EL (cell line): ENCODE measurements around the gene NVL.
A peak's percentile ranks its signal among the peaks of the same experiment; 100 is the strongest.
"Not testable (repeated sequence)": the region's sequence is repeated elsewhere in the genome, so short reads cannot be mapped to it uniquely, and the experiment has no call there.

Experiments
- DNase-seq: peaks from one replicate; pipeline ENCODE4 v3.0.0-alpha.2; 2016

The NVL gene

DNA sequence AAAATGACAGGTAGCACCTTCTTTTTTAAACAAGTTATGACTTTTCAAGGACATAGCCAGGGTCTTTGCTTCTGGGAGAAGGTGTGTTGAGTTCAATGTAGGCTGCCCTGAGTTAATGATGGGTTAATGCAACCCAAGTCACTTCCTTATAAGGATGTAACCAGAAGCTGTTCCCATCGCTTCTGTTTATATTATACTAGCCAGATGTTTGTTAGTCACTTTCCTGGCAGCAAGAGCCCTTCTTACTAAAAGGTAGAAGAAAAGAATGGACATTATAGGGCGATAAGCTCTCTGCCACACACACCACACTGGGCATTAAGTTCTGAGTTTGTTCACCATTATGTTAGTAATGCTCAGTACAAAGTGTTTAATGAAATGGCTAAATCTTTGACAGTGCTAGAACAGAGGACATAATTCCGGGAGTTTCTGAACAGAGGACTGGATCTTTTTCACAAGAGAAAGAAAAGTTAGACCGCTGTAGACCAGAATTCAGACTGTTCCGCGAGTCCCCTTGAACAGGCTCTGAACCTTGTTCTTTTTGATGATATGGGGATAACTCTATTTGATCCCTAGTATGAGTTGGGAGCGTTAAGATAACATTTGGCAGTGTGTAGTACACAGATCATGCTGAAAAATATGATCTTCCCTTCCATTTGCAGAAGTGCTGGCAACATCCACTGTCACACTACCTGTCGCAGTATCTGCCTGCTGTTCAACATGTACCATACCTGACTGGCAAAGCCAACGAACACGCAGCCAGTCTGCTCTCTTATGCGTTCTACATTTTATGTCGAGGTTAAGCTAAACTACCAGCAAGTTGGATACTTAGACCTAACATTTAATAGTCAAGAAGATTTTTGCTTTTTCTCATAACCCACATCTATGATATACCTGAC is 105.9 kb downstream of the NVL start:
- DNase-seq: peak; percentile 68

DNA sequence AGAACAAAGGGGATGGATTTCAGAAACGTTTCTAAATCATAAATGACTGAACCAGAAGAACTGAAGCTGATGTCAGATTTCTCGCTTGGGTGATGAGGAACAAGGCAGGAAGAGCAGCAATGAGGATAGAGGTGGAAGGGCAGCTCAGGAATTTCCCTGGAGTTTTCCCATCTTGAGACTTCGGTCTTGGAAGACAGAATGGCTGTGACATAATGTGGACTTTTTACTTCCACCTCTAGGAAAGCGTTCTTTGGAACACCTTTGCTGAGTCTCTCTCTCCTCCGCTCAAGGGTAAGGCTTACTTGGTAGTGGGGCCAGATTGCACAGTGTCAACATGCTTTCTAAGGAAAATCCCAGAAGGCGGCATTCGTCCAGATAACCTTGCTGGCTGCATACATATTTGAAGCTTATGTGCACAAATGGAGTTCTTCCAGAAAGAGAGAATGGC is 110.3 kb downstream of the NVL start:
- DNase-seq: no peak

DNA sequence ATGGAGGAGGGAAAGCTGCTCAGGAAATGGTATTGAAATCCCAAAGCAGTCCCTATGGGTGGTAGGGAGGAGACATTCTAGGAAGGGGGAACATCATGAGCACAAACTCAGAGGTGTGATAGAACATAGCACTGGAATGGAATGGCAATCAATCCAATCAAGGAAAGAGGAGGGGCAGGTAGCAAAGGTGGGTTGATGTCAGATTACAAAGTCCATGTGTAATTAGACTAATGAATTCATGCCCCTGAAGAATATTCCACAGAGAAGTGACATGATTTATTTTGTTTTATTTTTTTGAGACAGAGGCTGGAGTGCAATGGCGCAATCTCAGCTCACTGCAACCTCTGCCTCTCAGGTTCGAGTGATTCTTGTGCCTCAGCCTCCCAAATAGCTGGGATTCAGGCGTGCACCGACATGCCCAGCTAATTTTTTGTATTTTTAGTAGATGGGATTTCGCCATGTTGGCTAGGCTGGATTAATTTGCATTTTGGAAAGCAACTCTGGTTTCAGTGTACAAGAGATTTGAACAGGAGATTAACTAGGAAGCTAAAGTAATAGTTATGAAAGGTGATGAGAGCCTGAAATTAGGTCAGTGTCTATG is 110.9 kb downstream of the NVL start:
- no peak for DNase-seq

DNA sequence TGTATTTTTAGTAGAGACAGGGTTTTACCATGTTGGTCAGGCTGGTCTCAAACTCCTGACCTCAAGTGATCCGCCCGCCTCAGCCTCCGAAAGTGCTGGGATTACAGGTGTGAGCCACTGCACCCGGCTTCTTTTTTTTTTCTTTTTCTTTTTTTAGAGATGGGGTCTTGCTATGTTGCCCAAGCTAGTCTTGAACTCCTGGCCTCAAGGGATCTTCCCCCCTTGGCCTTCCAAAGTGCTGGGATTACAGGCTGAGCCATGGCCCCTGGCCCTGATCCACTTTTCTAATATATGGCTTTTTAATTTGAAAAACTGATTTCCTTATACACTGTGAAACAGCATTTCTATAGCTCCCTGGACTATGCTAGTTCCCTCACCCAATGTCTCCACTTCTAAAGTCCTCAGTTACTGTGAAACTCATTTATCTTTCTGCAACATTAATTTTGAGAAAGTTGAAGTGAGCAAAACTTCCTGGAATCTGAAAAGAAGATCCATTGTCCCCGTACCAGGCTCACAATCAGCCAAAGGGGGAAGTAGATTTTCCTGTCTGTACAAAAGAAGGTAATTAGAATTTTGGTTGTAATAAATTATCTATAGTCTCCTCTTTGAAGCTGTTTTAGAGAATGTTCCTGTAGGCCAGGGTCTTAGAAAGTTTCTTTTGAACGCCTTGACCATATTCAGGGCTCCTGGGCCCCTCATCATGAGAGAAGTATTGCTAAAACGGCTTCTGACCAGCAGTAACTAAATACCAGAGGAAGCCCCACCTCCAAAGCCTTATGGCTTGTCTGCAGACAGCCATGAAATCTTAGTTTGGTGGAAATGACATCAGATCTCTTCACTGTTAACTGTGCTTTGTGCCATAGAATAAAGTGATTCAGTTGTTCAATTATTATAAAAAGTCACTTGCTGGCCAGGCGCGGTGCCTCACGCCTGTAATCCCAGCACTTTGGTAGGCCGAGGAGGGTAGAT is 112.0 kb downstream of the NVL start:
- DNase-seq: no peak

DNA sequence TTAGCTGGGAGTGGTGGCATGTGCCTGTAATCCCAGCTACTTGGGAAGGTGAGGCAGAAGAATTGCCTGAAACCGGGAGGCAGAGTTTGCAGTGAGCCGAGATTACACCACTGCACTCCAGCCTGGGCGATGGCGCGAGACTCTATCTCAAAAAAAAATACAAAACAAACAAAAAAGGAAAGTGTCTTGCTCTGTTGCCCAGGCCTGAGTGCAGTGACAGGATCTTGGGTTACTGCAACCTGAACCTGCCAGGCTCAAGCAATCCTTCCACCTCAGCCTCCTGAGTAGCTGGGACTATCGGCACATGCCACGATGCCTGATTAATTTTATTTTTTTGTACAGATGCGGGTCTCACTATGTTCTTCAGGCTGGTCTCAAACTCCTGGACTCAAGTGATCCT is 113.6 kb downstream of the NVL start:
- no peak for DNase-seq

DNA sequence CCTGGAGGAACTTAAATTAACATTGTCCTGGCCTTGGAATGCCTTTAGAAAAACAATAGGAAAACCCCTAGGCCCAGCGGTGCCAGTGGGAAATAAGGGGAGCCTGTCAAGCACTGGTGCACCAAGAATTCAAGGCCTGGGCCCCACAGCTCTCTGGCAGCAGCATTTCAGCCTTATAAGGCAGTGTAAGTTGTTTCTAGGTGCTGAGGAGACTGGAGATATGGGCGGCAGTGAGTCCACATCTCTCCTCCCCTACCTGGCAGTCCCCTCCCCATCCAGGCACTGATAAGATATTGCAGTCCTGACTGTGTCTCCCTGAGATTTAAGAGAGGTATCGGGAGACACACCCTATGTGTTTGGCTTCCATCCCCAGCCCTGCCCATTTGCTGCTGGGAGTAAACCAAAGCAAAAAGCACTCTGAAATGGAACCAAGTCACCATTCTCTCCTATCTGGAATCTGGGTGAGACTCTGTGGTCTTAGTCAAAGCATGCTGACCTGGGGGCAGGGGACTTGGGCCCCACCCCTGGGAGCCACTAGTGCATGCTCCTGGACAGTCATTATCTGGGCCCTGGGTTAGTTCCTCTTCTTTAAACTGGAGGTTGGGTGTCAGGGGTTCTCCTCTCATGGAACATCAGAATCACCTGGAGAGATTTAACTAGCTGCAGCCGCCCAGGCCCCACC is 116.4 kb downstream of the NVL start:
- DNase-seq: no peak

DNA sequence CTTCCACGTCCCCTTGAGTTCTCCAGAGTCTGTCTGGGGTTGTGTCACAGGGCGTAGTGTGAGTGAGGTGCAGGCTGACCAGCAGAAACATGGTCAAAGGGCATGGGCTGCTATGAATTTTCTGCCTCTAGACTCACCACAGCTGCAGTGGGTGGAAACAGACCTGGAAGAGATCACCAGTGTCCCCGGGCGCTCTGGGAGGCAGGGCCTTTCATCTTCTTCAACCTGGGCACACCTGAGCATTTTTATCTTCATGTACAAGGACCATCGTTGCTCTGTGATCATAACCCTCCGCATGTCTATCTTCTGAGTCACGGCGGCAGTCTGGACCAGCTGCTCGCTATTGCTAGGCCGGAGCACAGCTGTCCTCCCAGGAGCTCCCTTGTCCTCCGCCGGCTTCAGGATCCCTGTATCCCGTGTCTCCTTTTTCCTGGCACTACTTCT is 117.3 kb downstream of the NVL start:
- DNase-seq: no peak

DNA sequence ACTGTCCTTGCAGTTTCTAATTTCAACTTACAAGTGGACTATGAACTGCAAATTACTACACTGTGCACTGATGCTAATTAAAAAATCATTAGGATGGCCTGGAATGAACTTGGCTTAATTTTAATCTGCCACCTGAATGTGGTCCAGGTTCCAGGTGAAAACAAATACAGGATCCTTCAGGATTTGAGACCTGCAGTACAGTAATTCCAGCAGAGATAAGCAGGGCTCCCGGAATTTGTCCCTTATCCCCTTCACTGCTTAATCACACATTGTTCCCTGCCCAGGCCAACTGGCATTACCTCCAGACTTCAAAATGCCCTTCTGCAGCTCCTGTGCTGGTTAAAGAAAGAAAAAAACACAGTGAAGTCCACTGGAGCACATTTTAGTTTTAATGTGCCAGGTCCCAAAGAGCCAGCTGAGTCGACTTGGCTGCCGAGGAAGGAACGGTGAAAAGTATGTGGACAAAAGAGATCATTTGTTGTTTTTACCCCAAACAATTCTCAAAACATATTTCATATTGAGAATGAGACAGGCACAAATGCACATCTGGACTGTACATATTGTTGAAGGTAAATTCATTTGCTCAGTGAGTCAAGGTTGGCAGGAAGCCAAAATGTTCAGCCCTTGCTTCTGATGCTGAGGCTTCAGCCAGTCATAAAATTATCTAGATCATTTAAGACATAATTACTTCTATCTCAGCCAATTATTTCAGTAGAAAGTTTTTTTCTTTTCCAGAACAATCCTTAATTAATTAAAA is 118.6 kb downstream of the NVL start:
- peak; percentile 51 for DNase-seq

DNA sequence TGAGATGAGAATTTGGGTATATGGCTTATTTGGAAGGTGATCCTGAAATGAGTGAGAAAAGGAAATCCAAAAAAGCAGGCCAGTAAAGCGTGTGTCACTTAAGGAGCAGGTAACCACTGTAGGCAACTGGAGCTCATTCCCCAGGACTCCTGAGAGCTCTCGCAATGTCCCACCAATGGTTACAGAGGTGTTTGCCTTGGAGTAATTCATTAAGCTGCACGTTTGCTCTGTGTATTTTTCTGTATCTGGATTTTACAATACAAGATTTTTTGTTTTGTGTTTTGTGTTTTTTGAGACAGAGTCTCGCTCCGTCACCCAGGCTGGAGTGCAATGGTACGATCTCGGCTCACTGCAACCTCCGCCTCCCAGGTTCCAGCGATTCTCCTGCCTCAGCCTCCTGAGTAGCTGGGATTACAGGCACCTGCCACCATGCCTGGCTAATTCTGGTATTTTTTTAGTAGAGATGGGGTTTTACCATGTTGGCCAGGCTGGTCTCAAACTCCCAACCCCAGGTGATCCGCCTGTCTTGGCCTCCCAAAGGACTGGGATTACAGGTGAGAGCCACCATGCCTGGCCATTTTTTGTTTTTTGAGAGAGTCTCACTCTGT is 123.9 kb downstream of the NVL start:
- not testable (repeated sequence) for DNase-seq

DNA sequence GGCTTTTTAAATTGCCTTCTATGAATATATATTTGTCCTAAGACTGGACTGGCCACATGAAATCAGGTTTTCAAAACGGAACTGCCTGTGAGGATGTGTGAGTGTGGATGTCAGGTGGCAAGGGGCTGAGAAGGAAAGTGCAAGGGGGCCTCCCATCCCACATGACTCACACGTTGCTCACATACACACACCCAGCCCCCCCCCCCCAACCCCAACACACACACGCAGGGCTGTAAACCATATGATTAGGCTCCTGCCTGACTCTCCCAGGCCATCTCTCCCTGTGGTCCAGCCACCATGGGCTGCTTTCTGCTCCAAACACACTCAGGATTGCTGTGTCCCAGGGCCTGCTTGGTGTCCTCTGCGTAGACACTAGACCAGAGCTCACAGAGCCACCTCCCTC is 124.5 kb downstream of the NVL start:
- DNase-seq: peak; percentile 79

DNA sequence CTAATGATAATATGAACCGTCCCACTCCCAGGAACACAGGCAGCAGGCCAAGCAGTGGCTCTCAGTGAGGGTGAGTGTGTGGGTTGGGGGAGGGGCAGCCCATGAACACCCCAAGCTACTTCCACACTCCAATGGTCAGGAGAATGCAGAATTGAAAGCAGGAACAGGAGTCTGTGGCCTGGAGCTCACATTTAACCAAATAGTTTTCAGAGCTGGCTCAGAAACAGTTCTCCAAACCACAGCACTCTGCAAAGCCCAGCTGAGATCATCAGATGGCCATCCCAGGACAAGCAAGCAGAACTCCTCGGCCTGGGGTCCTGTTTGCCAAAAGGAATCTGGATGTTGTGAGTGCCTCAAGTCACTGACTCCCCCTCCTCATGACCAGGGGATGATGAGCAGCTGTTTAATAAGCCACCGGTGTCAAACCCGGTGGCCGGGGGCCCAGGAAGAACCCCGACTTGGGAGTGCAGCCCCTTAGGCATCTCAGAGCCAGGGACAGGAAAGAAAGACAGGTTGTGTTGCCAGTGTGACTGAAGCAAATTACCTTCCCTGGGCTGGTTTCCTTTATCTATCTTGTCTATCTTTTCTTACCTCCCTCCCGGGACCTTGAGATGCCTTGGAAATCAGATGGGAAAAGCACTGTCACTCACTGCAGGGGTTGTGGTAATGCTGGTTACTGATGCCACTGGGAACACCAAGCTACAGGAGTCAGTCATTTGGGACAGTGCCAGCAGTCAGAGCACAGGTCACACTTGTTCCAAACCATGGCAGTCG is 126.5 kb downstream of the NVL start:
- peak; percentile 66 for DNase-seq

DNA sequence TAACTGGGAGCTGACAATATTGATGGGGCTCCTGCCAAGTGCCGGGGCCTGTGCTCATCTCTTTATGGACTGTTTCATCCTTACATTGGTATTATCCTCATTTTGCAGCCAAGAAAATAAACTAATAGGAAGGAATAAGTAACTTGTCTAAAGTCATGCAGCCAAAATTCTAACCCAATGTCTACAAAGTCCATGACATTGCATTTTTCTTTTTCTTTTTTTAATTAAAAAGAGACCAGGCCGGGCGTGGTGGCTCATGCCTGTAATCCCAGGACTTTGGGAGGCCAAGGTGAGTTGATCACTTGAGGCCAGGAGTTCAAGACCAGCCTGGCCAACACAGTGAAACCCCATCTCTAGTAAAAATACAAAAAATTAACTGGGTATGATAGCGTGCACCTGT is 128.1 kb downstream of the NVL start:
- no peak for DNase-seq

DNA sequence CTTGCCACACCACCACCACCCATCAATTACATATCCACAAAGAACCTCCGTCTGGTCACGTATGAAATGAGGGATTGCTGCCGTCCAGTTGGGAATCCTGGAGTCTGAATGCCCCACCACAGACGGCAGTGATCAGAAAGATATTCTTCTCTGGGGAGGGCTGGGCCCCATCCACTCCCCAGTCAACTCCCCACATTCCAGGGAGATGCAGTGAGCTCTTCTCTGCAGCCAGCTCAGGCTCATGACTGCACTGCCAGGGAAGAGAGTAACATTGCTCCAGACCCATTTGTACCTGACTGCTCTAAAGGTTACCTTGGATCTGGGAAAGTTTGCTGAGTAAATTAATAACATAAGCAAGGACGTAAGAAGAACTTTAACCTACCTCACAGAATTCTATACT is 128.6 kb downstream of the NVL start:
- DNase-seq: no peak

DNA sequence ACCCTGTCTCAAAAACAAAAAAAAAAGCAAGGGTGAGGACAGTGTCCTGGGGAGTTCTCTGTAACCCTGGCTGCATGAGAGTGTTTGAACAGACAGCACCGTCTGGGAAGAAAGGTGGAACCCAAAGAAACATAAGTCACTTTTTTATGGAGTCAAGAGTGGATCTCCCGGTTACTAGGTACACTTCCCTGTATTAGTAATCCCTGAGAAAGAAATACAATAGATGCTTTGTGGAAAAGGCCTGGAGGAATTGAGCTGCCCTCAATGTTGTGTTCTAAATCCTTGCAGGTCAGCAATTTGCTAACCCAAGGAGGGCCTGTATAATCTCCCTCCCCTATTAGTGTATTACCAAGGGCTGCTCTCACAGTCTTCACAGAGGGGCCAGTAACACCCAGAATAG is 130.3 kb downstream of the NVL start:
- DNase-seq: no peak

DNA sequence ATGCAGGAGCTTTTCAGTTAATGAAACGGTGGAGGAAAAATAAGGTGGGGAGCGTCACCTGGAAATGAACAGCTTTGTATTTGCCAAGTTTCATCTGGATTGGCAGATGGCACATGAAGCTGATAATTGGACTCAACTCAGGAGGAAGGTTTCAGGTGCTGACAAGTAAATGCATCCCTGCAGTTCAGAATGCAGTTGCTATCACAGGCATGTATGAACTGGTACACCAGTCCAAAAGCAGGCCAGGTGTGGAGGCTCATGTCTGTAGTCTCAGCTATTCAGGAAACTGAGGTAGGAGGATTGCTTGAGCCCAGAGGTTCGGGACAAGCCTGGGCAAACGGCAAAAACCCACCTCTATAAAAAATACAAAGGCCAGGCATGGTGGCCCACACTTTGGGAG is 131.4 kb downstream of the NVL start:
- no peak for DNase-seq

DNA sequence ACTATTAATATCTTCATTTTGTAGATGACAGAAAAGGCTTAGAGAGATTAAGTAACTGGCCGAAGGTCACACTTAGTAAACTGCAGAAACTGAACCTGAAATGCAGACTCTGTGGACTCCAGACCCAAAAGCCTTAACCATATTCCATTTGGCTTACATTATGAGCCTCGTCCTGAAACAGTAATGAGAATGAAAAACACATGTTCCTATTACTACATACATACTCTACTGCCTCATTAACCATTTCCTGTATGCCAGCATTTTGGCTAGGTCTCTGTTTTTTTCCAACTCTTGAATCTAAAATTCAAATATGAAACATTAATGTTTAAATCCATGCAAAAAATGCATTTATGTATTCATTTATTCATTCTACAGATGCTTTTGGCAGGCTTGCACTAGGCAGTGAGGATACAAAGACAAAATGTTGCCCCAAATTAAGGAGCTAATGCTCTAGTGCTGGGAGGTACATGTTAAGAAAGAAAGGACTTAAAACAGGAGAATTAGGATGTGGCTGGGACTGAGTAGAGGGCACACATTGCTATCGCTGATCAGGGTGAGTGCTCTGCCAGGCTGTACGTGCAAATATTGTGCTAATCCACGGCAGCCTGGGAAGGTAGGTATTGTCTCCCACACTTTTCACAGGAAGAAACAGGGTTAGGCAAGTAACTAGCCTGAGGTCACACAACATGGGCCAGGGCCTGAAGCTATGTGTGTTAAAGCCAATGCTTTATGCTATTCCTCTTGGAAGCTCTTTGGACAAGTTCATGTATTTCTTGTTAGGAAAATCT is 133.0 kb downstream of the NVL start:
- DNase-seq: no peak

DNA sequence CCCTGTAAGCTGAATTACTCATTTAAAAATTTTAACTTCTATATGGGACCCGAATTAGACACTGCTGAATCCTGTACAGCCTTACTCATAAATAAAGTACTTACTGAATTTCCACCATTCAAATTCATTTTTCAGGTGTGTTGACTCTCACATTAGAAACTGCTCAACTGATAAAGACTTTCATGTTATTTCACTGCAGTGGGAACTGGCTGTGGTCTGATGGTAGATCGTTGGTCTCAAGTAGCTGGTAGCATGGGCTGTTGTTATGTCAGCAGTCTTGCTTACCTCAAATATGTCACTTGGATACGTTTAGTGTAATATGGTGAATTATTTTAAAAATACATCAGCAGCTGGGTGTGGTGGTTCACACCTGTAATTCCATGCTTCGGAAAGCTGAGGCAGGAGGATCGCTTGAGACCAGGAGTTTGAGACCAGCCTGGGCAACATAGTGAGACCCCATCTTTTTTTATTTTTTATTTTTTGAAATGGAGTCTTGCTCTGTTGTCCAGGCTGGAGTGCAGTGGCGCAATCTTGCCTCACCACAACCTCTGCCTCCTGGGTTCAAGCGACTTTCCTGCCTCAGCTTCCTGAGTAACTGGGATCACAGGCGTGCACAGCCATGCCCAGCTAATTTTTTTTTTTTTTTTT is 136.5 kb downstream of the NVL start:
- DNase-seq: no peak

DNA sequence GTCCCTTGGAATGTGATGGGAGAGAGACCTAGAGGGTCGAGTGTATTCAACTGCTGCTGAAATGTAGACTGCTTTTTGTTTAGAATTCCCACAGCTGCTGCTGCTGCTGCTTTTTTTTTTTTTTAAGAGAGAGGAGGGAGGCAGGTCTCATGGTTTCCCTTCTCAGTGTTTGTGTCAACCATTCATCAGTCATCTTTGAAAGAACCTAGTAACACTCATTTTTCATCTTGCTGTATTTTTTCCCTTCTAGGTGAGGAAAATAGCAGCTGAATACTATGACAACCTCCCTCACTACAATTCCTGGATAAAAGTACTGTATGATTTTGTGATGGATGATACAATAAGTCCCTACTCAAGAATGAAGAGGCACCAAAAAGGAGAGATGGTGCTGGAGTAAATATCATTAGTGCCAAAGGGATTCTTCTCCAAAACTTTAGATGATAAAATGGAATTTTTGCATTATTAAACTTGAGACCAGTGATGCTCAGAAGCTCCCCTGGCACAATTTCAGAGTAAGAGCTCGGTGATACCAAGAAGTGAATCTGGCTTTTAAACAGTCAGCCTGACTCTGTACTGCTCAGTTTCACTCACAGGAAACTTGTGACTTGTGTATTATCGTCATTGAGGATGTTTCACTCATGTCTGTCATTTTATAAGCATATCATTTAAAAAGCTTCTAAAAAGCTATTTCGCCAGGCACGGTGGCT is 137.7 kb downstream of the NVL start:
- no peak for DNase-seq

DNA sequence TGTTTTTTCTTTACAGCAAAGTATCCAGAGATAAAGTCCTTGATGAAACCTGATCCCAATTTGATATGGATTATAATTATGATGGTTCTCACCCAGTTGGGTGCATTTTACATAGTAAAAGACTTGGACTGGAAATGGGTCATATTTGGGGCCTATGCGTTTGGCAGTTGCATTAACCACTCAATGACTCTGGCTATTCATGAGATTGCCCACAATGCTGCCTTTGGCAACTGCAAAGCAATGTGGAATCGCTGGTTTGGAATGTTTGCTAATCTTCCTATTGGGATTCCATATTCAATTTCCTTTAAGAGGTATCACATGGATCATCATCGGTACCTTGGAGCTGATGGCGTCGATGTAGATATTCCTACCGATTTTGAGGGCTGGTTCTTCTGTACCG is 140.4 kb downstream of the NVL start:
- peak; percentile 38 for DNase-seq
